HK-2 (cell line): Measurements from ENCODE around the gene ECHDC3.
"Not testable (repeated sequence)": the region's sequence is repeated elsewhere in the genome, so short reads cannot be mapped to it uniquely, and the experiment has no call there.

Experiments
- DNase-seq: peaks from one replicate; pipeline ENCODE4 v3.0.0-alpha.2; 2018; ENCODE audit not compliant: unreplicated experiment

Gene ECHDC3, protein sequence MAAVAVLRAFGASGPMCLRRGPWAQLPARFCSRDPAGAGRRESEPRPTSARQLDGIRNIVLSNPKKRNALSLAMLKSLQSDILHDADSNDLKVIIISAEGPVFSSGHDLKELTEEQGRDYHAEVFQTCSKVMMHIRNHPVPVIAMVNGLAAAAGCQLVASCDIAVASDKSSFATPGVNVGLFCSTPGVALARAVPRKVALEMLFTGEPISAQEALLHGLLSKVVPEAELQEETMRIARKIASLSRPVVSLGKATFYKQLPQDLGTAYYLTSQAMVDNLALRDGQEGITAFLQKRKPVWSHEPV

DNA sequence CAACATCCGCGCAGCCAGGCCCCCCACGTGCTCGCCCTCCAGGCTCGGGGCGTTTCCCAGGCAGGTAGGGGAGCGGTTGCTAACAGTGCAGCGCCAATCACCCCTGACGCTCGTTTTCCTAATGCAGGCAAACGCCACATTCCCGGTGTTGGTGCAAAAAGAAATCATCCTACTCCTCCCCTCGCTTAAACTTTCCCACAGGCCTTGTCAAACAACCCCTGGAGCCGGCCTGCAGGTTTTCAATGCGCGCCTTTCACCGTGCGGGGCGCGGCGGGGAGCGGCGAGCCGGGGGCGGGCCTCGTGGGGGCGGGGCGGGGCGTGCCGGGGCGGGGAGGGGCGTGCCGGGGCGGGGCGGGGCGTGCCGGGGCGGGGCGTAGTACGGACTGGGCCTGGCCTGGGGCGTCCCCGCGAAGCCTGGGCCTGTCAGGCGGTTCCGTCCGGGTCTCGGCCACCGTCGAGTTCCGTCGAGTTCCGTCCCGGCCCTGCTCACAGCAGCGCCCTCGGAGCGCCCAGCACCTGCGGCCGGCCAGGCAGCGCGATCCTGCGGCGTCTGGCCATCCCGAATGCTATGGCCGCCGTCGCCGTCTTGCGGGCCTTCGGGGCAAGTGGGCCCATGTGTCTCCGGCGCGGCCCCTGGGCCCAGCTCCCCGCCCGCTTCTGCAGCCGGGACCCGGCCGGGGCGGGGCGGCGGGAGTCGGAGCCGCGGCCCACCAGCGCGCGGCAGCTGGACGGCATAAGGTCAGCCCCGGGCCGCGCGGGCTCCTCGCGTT, at the start of gene ECHDC3:
Gene ECHDC3, plus strand, starts transcription at position 374 of the 770 bp plus-strand sequence. Its CDS starts 195 bp downstream, at position 569.
- peak; percentile 61 for DNase-seq

DNA sequence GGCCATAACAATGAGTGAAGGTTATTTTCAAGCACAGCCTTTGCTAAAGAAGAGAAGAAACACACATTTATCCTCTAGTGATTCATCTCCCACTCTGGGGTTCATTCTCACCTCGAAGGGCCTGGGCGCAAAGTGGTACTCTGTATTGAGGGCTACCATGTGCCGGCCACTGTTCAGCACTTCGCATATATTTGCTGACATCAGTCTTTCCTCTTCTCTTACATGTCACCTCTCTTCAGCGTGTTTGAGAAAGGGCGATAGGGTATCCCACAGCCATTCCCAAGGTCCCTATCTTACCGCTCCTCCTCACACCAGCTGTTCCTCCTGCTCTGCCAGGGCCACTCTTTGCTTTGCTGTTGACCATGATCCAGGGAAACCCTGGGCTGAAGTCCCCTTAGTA, 48.8 kb upstream of the ECHDC3 start:
- DNase-seq = no peak

DNA sequence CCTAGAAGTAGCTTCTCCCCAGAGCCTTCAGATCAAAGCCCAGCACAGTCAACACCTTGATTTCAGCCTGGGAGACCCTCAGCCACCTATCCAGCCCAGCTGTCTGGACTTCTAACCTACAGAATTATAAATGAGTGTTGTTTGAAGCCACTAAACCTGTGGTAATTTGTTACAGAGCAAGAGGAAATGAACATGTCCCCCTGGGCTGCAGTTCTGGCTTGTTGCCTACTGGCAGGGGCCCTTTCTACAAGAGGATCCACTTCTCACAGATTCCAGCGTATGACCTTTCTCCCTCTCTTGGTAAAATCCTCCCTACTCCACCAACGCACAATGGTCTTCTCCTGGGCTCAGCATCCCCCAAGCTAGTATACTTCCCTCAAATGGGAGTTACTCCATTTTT, 46.4 kb upstream of the ECHDC3 start:
- DNase-seq = no peak

DNA sequence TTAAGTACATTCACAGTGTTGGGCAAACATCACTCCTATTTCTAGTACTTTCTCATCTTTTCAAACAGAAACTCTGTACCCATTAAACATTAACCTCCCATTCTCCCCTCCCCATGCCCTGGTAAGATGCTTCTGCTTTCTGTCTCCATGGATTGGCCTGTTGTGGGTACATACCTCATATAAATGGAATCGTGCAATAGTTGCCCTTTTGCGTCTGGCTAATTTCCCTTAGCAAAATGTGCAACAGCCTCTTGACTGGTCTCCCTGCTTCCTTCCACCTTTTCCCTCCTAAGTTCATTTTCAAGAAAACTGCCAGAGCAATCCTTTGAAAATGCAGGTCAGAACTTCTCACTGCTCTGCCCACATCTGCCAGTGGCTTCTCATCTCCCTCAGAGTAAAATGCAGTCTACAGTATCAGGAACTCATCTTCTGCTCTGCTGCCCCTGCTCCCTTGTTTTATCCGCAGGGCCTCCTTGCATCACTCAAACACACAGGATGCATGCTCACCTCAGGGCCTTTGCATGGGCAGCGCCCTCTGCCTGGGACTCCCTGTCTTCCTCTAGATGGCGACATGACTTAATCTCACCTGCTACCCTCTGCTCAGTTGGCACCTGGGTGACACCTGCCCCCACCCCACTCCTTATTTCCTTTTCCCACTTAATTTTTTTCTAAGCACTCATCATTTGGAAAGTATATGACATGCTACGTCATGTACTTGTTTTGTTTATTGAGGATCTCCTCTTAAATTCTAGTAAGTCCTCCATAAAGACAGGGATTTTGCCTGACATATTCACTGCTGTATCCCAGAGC, 44.3 kb upstream of the ECHDC3 start:
- no peak for DNase-seq

DNA sequence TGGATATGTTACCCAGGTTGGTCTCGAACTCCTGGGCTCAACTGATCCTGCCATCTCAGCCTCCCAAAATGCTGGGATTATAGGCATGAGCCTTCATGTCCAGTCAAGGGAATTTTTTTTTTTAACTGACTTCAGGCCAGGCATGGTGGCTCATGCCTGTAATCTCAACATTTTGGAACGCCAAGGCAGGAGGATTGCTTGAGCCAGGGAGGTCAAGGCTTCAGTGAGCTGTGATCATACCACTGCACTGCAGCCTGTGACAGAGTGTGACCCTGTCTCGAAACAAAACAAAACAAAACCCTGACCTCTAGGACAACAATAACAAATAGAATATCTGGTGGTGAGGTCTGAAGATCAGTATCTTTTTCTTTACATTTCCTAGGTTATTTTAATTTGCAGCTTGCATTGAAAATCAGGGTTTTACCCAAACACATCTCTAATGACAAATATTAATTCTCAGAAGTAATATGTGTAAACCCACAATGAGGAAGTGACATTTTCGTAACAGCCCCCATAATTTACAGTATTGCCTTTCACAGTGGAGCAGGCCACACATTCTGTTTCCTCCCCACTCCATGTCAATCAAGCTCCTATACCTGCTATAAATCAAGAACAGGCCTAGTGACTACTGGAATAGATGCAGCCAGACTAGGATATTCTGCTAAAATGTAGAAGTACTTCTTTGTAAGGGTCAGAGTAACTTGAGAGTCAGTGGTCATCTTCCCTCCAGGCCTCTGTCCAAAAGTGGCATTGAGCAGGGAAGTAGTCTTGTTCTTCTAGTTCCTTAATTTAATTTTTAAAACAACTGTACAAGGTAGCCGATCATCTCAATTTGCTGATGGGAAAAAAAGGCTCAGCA, 43.3 kb upstream of the ECHDC3 start:
- DNase-seq = no peak

DNA sequence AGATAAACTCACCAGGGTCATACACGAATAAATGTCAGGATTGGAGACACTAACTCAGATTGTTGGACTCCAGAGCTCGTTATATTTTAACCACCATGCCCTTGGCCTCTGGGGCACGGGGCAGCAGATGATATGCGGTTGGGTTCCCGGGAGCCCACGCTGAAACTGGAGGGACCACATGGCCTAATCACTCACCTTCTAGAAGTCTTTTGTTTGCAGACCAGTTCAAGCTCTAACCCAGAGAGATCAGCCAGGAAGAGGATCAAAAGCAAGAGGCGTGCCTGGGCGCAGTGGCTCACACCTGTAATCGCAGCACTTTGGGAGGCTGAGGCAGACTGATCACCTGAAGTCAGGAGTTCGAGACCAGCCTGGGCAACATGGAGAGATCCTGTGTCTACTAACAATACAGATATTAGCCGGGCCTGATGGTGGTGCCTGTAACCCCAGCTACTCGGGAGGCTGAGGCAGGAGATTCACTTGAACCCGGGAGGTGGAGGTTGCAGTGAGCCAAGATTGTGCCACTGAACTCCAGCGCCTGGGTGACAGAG, 42.6 kb upstream of the ECHDC3 start:
- no peak for DNase-seq

DNA sequence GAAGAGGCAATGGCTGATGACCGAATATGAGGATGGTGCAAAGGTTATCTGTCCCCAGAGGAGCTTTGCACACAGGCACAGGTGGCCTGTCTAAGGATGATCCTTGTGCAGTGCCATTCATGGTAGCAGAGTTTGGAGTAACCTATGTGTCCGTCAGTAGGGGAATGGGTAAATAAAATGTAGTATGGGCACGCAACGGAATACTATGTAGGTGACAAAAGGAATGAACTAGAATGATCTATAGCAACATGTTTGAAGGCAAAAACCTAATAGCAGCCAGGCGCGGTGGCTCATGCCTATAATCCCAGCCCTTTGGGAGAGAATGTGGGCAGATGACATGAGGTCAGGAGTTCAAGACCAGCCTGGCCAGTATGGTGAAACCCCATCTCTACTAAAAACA, 41.6 kb upstream of the ECHDC3 start:
- no peak for DNase-seq

DNA sequence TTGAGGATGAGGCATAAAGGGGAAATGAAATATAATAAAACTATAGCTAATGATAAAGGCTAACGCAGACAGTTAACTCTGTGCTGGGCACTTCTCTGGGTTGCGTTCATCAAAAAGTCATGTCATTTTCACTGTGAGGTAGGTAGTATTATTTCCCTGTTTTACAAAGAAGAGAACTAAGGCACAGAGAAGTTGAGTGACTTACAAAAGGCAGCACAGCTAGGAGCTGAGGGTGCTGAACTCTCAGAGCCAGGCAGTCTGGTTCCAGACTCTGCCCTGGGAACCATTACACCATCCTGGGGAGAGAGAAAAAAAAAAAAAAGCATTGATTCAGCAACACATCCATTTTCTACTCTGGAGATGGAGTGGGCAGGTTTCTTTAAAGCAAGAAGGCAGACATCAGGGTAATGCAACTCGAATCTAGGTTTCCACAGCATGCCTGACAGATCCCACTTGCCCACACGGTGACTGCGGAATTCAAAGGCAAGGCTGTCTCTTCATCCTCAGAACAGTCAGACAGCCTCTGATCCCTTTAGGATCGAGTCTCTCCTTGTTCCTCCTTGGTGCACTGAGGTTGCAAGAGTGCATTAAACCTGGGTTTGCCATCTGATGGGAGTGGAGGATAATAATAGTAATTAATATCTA, 40.6 kb upstream of the ECHDC3 start:
- no peak for DNase-seq

DNA sequence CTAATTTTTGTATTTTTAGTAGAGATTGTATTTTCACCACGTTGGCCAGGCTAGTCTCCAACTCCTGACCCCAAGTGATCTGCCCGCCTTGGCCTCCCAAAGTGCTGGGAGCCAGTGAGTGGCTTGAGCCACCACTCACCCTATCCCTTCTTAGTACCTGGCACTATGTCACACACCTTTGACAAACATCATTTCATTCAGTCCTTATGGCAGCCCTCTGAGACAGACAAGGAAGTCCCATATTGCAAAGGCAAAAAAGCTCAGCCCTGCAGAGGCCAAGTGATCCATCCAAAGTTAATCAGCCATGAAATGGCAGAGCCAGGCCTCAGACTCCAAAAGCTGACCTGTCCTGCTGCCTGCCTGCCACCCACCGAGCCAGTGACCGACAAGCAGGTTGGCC, 39.9 kb upstream of the ECHDC3 start:
- no peak for DNase-seq

DNA sequence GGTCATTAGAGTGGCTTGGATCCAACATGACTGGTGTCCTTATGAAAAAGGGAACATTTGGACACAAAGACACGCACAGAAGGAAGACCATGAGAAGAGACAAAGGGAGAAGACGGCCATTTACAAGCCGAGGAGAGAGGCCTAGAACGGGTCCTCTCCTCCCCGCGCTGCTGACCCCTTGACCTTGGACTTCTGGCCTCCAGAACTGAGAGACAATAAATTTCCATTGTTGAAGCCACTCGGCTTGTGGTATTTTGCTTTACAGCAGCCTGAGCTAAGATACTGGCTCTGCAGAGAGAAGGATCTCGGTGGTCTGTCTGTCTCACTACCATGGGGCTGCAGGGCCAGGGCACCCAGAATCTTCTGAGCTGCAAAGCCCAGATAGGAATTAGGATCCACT, 38.1 kb upstream of the ECHDC3 start:
- DNase-seq = no peak

DNA sequence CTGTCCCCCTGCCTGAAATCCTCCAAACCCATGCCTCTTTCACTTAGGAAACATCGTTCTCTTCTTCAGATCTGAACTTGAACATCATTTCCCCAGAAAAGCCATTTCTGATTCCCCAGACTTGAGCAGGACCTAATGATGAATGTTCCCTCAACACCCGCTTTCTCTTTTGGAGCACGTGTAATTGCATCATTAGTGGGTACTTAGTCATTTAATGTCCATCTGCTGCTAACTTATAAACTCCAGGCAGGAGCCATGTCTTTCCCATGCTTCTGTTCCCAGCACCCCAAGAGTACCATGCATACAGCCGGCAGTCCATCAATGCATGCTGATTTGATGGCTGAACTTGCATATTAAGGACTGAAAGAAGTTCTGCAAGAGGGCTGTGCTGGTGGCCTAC, 36.5 kb upstream of the ECHDC3 start:
- DNase-seq = no peak

DNA sequence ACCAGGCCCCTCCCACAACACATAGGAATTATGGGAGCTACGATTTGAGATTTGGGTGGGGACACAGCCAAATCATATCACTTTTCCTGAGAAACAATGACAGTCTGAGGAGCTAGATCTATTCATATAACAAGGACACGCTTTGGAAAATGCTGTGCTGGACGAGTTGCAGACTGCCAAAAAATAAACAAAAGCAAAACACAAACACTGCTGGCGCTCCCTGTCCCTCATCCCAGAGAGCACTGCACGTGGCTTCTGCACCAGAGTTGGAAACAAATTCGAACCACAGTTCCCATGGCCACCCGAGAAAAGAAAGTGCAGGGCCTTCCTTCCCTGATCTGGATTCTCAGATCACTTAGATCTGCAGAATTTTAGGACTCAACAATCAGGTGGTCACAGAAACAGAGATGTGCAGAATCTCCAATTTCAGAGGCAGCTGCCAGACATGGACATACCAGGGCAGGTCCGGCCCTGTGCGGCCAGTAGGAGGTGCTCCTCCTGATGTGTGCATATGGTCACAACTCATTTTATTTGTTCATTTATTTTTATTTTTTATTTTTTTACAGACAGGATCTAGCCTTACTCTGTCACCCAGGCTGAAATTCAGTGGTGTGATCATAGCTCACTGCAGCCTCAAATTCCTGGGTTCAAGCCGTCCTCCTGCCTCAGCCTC, 35.2 kb upstream of the ECHDC3 start:
- DNase-seq = no peak

DNA sequence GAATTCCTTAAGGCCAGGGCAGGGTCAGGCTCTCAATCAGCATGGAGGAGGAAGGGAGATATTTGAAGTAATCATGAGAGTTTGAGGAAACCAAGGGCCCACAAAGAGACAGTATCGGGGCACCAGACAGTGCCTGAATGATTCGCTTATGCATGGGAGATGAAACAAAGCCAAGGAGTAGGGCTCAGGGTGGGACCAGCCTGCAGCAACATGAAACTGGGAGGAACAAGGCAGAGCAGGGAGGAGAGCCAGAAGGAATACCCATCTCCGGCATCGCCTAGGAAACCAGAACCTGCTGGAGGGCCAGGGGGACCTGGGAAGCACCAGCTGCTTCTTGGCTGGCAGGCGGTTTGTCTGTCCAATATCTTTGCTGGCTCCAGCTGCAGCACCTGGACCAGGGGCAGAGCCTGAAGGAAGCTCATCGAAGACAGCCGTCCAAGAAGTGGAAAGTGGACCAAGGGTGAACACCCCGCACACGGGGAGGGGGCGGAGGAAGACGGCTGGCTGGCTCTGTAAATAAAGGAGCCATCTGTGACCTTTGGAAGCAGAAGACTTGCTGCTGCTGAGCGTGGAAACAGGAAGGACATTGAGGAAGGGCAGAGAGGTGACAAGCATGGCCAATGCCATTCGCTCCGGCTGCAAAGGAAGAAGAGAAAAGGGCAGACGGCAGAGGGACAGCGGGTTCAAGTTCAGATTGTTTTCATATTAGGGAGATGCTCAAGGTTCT, 34.4 kb upstream of the ECHDC3 start:
- no peak for DNase-seq

DNA sequence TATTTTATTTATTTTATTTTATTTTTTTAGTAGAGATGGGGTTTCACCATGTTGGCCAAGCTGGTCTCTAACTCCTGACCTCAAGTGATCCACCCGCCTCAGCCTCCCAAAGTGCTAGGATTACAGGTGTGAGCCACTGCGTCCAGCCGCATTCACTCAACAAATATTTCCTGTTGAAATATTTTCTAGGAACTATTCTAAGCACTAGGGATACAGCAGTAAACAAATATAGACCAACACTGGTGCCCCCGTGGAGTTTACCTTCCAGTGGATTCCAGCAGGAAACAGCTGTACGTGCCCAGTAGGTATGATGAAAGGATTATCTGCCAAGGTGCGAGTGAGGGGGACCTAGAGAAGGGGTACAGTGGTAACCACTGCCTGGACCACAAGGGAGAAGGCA, 33.4 kb upstream of the ECHDC3 start:
- DNase-seq = not testable (repeated sequence)

DNA sequence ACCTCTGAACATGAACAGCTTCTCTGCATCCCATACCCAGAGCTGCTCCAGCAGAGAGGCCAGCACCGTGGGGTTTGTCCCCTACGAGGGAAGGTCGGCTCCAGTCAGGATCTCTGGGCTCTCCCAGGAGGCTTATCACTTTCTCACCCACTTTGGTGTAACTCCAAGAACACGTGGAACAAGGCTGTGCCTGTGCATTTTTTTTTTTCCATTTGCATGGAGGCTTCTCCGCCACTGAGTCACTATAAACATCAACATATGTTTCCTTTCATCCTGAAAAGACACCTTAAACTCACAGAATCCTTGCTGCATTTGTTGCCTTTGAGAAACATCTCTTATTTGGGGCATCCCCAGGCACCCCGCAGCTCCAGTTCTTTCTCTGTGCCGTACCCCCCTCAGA, 29.4 kb upstream of the ECHDC3 start:
- no peak for DNase-seq

DNA sequence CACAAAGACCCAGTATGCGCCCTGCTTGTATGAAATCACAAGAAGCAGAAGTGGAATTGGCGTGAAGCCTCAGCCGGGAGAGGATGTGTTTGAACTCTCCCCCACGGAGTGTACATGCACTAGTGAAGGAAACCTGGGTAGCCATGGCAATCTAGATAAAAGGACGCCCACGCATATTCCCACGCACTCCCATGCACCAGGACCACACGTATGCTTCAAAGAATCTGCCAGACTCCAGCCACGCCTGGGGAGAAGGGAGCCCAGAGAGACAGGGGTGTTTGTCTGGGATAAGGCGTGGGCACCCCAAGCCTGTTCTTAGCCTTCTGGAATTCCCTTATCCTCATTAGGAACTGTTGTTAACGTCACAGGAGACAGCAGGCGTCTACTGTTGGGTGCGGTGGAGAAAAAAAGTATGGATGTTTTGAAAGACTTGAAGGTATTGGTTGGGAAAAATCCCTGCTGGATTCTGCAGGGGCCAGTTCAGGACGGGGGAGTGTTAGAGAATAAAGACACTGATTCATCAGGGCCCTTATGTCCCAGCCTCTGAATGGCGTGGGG, 28.9 kb upstream of the ECHDC3 start:
- no peak for DNase-seq

DNA sequence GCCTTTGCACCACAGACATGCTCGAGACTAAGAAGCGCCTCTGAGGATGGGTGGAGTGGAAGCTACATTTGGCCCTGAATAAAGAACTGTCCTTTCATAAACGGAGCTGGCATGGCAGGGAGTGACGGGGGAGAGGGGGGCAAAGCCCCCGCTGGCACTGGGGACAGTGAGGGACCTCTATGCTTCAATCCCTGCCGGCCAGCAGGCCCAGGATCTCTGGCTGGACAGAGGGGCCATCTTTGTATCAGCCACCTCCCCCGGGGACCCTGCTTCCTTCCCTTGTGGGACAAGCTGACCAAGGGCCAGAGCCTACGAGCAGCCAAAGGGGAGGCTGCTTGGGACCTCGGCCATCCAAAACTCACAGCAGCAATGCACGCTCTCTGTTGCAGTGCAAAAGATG, 28.2 kb upstream of the ECHDC3 start:
- DNase-seq = no peak

DNA sequence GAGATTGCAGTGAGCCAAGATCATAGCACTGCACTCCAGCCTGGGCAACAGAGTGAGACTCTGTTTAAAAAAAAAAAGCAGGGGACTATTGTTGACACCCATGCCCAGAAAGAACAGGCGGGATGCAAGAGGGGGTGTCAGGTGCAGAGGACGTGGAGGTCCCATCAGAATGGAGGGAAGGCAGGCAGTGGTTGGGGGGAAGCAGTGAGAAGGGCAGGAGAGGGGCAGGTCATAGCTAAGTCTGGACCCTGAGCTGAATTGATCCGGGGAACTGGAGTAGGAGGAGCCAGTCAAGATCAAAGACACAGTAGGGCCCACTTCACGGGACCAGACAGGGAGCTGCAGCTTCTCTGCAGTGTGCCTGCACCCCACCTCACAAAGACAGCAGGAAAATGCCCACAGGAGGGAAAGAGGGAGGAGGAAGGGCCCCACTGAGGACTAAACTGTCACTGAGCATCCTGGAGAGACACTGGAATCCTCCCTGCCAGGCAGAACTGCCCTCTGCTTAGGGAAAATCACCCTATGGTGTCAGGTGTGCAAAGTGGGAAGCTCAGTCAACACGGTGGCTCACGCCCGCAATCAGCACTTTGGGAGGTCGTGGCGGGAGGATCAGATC, 27.3 kb upstream of the ECHDC3 start:
- no peak for DNase-seq
